Ectodermal cell (in vitro differentiated cells): ENCODE measurements around the gene SLC2A5.

Experiments used
- H3K27ac ChIP-seq: 2 replicates; pipeline ENCODE4 v1.7.0; 2013; ENCODE audit warnings: mild to moderate bottlenecking, low read depth, low read length; ENCODE audit not compliant: insufficient read depth, poor library complexity, severe bottlenecking
- H3K27me3 ChIP-seq: 2 replicates; pipeline ENCODE4 v1.7.0; 2013; ENCODE audit warnings: mild to moderate bottlenecking, low read length; ENCODE audit not compliant: insufficient read depth, control insufficient read depth, poor library complexity, severe bottlenecking
- H3K36me3 ChIP-seq: one replicate; pipeline ENCODE4 v1.7.0; 2013; ENCODE audit warnings: low read length; ENCODE audit not compliant: control insufficient read depth, insufficient read depth
- H3K4me1 ChIP-seq: one replicate; pipeline ENCODE4 v1.7.0; 2013; ENCODE audit warnings: low read length; ENCODE audit not compliant: control insufficient read depth, insufficient read depth
- H3K4me3 ChIP-seq: 2 replicates; pipeline ENCODE4 v1.7.0; 2013; ENCODE audit warnings: low read depth, low read length, control low read depth; ENCODE audit not compliant: insufficient read depth
- H3K9me3 ChIP-seq: 2 replicates; pipeline ENCODE4 v1.7.0; 2013; ENCODE audit warnings: mild to moderate bottlenecking, low read length, moderate library complexity; ENCODE audit not compliant: control insufficient read depth
- WGBS, 2 experiments: methylation state at CpG; one replicate each; pipeline ENCODE4 v1.1.7; 2013; ENCODE audit warnings: missing lambda C conversion rate in 2 of 2; 5-methylcytosine and 5-hydroxymethylcytosine counted together

The SLC2A5 gene

DNA sequence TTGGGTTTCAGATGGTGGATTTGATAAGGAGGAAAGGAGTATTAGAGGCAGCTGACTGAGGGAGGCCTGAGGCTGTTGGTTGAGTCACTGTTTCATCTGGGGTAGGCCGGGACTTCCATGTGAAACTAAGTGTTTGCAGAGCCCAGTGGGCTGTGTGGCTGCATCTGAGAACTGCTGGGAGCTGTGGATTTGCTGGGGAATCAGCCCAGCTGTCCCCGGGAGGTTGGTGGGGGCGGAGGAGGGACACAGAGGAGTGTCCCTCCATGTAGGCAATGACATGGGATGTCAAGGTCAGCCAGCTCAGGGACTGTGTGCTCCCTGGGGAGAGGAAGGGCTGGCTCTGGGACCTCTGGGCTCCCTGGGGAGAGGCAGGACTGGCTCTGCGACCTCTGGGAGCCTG lies 79.6 kb downstream of the SLC2A5 start:
- Histone ChIP-seq H3K36me3 (no peaks in the 10 kb centered on the region), H3K4me1 (no peaks in the 10 kb centered on the region), H3K27me3 (no peaks in the 10 kb centered on the region), H3K27ac (no peak overlapping the region), H3K9me3 (peaks cover 2% of the 10 kb centered on the region), H3K4me3 (no peak overlapping the region)
- 81 to 84% methylated on average over 4 of the region's 4 CpGs for WGBS, 2 experiments

DNA sequence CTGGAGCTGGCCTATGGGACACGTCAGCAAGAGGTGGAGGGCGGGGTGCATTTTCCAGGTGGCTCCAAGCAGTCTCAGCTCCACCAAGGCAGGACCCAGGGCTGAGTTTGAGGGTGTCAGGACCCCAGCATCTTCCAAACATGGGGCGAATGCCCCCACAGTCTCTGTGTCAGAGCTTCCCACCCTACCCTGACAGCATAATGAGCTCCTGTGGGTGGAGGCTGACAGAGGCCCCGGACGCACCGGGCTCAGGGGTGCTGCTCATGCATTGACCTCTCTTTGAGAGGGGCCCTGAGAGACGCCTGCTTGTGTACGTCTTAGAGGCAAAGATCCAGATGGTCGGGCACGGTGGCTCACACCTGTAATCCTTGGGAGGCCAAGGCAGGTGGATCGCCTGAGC lies 80.4 kb downstream of the SLC2A5 start:
- Histone ChIP-seq H3K27ac (no peak overlapping the region), H3K9me3 (peaks cover 2% of the 10 kb centered on the region), H3K36me3 (no peaks in the 10 kb centered on the region), H3K27me3 (no peaks in the 10 kb centered on the region), H3K4me3 (no peak overlapping the region), H3K4me1 (no peaks in the 10 kb centered on the region)
- 92 to 93% methylated on average over 11 of the region's 11 CpGs for WGBS, 2 experiments

DNA sequence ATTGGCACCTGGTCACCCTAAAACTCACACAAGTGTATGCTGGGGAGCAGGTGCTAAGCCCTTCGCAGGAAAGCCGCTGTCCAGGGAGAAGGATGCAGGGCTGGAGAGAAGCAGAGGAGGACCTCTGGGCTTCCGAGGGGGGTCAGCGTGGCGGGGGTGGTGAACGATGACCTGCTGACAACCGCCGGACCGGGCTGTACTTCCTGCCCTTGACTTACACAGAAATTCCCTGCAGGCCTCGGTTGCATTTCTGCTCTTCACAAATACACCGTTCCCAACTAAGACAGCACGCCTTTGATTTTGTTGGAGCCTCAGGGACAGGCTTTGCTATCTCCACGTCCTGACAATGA lies 80.8 kb downstream of the SLC2A5 start:
- Histone ChIP-seq H3K27ac (no peak overlapping the region), H3K36me3 (no peaks in the 10 kb centered on the region), H3K9me3 (peaks cover 2% of the 10 kb centered on the region), H3K4me1 (no peaks in the 10 kb centered on the region), H3K4me3 (no peak overlapping the region), H3K27me3 (no peaks in the 10 kb centered on the region)
- 91 to 92% methylated on average over 13 of the region's 13 CpGs for WGBS, 2 experiments

DNA sequence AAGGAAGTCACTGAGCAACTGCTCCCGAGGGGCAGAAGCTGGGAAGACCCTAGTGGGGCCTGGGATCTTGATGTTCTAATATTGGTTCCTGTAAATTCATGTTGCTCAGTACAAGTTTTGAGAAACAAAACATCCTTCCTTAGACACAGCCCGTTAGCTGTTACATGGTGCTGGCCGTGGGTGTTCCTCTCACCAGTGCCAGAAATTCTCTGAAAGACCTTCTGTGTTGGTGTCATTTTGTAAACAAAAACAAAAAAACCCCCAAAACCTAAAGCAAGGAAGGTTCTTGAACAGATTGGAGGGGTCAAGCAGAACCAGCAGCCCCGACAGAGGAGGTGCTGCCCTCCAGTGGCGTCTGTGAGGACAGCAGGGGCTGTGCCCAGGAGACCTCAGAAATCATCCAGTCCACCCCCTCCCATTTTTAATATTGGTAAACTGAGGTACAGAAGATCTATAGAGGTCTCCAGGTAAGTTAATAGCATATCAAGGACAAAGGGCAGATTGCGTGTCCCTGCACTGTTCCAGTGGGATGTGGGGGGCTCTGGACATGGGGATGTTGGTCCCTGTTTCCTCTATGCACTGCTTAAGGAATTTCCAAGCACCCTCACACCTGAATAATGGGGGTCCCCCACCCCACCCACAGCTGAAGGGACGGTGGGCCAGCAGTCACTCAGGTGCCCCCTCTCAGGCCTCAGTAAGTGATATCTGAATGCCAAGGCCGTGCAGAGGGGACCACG lies 81.4 kb downstream of the SLC2A5 start:
- WGBS, 2 experiments = 43 to 44% methylated on average over 9 of the region's 9 CpGs
- Histone ChIP-seq H3K9me3 (peaks cover 2% of the 10 kb centered on the region), H3K4me3 (no peak overlapping the region), H3K27me3 (no peaks in the 10 kb centered on the region), H3K36me3 (no peaks in the 10 kb centered on the region), H3K27ac (no peak overlapping the region), H3K4me1 (no peaks in the 10 kb centered on the region)

DNA sequence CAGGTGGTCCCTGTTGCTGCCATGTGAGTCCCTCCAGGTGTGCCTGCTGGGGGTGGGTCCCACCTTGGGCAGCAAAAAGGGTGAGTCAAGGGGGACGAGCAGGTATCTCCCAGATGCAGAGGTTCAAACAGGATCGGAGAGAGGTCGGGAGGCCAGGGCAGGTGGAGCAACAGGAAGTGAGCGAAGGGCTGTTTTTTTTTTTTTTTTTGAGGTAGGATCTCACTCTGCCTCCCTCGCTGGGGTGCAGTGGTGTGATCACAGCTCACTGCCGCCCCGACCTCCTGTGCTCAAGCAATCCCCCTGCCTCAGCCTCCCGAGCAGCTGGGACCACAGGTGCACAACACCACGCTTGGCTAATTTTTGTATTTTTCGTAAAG lies 82.6 kb downstream of the SLC2A5 start:
- no peaks in the 10 kb centered on the region for H3K27me3 ChIP-seq
- H3K4me3 ChIP-seq = no peak overlapping the region
- 92 to 95% methylated on average over 10 of the region's 10 CpGs for WGBS, 2 experiments
- no peaks in the 10 kb centered on the region for H3K9me3 ChIP-seq
- no peak overlapping the region for H3K27ac ChIP-seq
- H3K36me3 ChIP-seq = no peaks in the 10 kb centered on the region
- H3K4me1 ChIP-seq = no peaks in the 10 kb centered on the region

DNA sequence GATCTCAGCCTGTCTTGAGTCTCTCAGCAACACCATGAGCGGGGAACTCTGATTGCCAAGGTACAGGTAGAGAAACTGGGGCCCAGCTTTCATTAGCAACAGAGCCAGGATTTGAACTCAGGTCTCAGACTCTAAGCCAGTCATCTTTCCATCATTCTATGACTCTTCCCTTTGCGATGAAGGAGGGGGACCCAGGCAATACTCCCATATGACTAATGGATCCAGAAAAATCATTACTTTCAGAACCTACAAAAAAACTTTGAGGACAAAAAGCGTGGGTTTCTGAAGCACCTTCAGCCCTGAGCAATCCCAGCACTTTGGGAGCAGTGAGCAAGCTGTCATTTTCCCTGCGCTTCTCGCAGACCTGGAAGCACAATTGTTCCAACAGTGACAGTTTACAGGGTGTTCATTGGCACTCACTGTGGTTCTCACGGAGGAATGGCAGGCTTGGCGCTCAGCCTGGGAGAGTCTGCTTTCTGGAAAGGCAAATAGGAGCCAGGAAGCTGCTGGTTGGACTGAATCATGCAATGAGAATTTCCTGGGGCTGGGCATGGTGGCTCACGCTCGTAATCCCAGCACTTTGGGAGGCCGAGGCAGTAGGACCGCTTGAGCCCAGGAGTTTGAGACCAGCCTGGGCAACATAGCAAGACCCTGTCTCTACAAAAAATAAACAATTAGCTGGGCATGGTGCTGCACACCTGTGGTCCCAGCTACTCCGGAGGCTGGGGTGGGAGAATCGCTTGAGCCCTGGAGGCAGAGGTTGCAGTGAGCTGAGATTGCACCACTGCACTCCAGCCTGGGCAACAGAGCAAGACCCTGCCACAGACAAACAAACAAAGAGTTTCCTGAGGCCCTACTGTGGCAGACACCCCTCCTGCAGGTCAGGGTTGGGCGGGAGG lies 83.3 kb downstream of the SLC2A5 start:
- H3K4me3 ChIP-seq = no peak overlapping the region
- H3K27ac ChIP-seq = no peak overlapping the region
- H3K36me3 ChIP-seq = no peaks in the 10 kb centered on the region
- H3K27me3 ChIP-seq = no peaks in the 10 kb centered on the region
- WGBS, 2 experiments = 91 to 94% methylated on average over 14 of the region's 14 CpGs
- no peaks in the 10 kb centered on the region for H3K4me1 ChIP-seq
- no peaks in the 10 kb centered on the region for H3K9me3 ChIP-seq
